Measurements from ENCODE around the gene OTULINL. TPM values are rescaled to one million over a fixed set of nuclear protein-coding genes. Genes with fewer than 3 reads are reported as not detected.

OTULINL gene
- total RNA-seq, 1 experiment from 2014 or later: 54.6 TPM

DNA sequence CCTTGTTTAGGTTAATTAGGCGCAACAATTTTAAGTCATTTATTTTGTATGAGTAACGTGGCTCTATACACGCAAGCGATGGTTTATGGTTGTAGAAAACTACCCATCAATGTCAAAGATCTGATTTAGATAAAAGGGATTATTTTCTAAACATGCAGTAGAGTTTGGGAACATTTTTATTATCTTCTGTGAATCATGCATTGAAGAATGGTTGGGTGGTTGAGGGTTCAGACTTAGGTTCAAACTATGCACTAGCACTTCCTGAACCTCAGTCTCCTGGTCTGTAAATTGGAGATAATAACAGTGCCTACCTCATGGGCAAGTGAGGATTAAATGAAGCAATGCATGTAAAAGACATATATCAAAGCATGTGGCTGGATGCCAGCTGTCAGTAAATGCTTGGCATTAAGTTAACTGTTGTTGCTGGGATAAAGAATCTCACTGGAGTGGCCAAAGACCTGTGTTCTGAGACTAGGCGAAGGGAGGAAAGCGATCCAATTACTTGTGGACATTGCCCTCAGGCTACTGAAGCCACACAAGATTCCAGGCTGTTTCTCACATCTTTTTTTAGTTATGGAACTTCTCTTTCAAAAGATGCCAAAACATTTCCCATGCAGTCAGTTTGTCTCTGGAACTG lies 1.1 kb upstream of the OTULINL start:
- CTCF ChIA-PET: no interaction called here
- Histone ChIP-seq H3K9me3 (ENCODE audit: low read length) (no peaks in the 10 kb centered on the region), H3K9me2 (replicated peaks; ENCODE audit: low read length) (no peaks in the 10 kb centered on the region), H3K27ac (ENCODE audit: low read length) (peak overlapping the region; percentile 97), H3K4me1 (ENCODE audit: insufficient read depth, low read length) (peaks cover 43% of the 10 kb centered on the region), H4K20me1 (ENCODE audit: low read length) (peaks cover 27% of the 10 kb centered on the region), H3K36me3 (ENCODE audit: low read depth, low read length) (no peaks in the 10 kb centered on the region; the same call in 1 of the 2 replicates), H2AFZ (ENCODE audit: low read length) (peak overlapping the region; percentile 57; the same call in 1 of the 2 replicates), H3K4me3 (ENCODE audit: low read length) (peak overlapping the region; percentile 81), H3K27me3 (ENCODE audit: low read length) (no peaks in the 10 kb centered on the region), H3K79me2 (ENCODE audit: low read length) (peaks cover 36% of the 10 kb centered on the region), H3K4me2 (ENCODE audit: low read length) (peak overlapping the region; percentile 84), H3K9ac (ENCODE audit: low read length) (peak overlapping the region; percentile 95), H3F3A (ENCODE audit: low read length, unreplicated experiment) (peaks cover 10% of the 10 kb centered on the region)
- TF ChIP-seq EZH2 (IDR thresholded peaks at IDR 0.05; ENCODE audit: low read length, unreplicated experiment) (no peak), EZH2phosphoT487 (IDR thresholded peaks at IDR 0.05; ENCODE audit: borderline replicate concordance, low read length) (no peak), CTCF (conservative IDR thresholded peaks at IDR 0.05; ENCODE audit: low read depth, low read length) (no peak)
- BruUV-seq (replicated peaks): no TSS peak
- POLR2A ChIA-PET (ENCODE audit: unreplicated experiment): interaction anchor here (0.7 kb wide), 1 partner anchor 174 kb away, joined by 4 read pairs; no protein-coding TSS in a partner anchor
- peak; percentile 95 for DNase-seq
- peak; percentile 3; the same call in 1 of the 2 replicates for ATAC-seq
- intact Hi-C loops (cut with micrococcal nuclease): loop anchor here (1.0 to 5.0 kb wide), 4 partner anchors 10 to 118 kb away; no protein-coding TSS in a partner anchor

DNA sequence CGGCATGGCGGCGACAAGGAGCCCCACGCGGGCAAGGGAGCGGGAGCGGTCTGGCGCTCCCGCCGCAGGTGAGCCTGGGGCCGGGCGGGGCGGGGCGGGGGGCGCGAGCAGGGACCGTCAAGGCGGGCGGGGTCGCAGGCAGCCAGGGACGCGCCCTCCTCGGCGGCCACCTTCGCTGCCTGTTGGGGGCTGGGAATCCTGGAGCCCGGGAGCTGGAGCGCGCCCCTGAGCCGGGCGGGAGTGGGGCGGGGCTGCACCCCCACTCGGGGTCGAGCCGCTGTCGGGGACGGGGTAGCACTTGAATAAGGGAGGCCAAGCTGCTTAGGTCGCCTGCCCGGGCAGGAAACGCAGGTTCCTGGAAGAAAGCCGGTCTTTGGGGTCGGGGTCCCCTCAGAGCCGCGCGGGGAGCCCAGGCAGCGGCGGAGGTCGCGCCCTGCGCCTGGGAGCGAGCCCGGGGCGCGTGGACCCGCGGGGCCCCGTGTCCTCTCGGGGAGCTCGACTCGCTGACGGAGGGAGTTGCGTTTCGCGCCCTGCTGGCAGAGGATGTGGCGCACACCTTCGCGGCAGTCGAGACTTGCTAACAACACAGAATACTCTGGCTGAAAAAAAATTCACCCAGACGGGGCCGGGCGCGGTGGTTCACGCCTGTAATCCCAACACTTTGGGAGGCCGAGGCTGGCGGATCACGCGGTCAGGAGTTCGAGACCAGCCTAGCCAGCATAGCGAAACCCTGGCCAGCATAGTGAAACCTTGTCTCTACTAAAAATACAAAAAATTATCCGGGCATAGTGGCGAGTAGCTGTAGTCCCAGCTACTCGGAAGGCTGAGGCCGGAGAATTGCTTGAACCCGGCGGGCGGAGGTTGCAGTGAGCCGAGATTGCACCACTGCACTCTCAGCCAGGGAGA lies 552 bp downstream of the OTULINL start:
- H3K9me3 ChIP-seq (ENCODE audit: low read length): no peaks in the 10 kb centered on the region
- ChIA-PET CTCF (interaction anchor here (0.7 to 1.3 kb wide), 4 partner anchors 12 to 73 kb away, joined by 3 to 12 read pairs (median 4); no protein-coding TSS in a partner anchor), POLR2A (ENCODE audit: unreplicated experiment) (no interaction called here)
- H3K4me3 ChIP-seq (ENCODE audit: low read length): peak overlapping the region; percentile 81
- H3K27me3 ChIP-seq (ENCODE audit: low read length): no peaks in the 10 kb centered on the region
- no peaks in the 10 kb centered on the region; the same call in 1 of the 2 replicates for H3K36me3 ChIP-seq (ENCODE audit: low read depth, low read length)
- DNase-seq: peak; percentile 75
- TSS peak; percentile 4 for BruUV-seq (replicated peaks)
- peaks cover 43% of the 10 kb centered on the region for H4K20me1 ChIP-seq (ENCODE audit: low read length)
- peaks cover 43% of the 10 kb centered on the region for H3K4me1 ChIP-seq (ENCODE audit: insufficient read depth, low read length)
- peak overlapping the region; percentile 95 for H3K9ac ChIP-seq (ENCODE audit: low read length)
- ATAC-seq: peak; percentile 54
- peak overlapping the region; percentile 25; the same call in 1 of the 2 replicates for H2AFZ ChIP-seq (ENCODE audit: low read length)
- H3K27ac ChIP-seq (ENCODE audit: low read length): peak overlapping the region; percentile 97
- TF ChIP-seq CTCF (conservative IDR thresholded peaks at IDR 0.05; ENCODE audit: low read depth, low read length) (peak; percentile 28; the same call in 1 of the 2 replicates), EZH2 (IDR thresholded peaks at IDR 0.05; ENCODE audit: low read length, unreplicated experiment) (no peak)
- no peaks in the 10 kb centered on the region for H3K9me2 ChIP-seq (replicated peaks; ENCODE audit: low read length)
- peaks cover 53% of the 10 kb centered on the region for H3K79me2 ChIP-seq (ENCODE audit: low read length)
- intact Hi-C loops (cut with micrococcal nuclease): loop anchor here (1.0 to 5.0 kb wide), 6 partner anchors 12 to 175 kb away; no protein-coding TSS in a partner anchor
- H3K4me2 ChIP-seq (ENCODE audit: low read length): peak overlapping the region; percentile 84
- H3F3A ChIP-seq (ENCODE audit: low read length, unreplicated experiment): peaks cover 10% of the 10 kb centered on the region
